Mammary epithelial cell (primary cell): ENCODE results near the gene SERTAD1.

Experiments used
- CTCF ChIP-seq, 2 donors: IDR thresholded peaks in 1 of 2; conservative IDR thresholded peaks in 1 of 2; 2 replicates each; pipeline ENCODE4 v1.5.1; 2011 to 2012; ENCODE audit warnings: inconsistent platforms in 2 of 2, low read length in 2 of 2, mild to moderate bottlenecking in 2 of 2, control low read depth in 1 of 2, low read depth in 1 of 2; ENCODE audit not compliant: insufficient read depth in 1 of 2; ENCODE audit errors: extremely low read depth in 1 of 2
- EZH2 ChIP-seq: IDR thresholded peaks from 2 replicates; pipeline ENCODE4 v1.6.1; 2012; ENCODE audit warnings: low read length, inconsistent platforms, borderline replicate concordance

GRCh38 chr19:40371802-40372122, 54.0 kb downstream of the SERTAD1 start:
- TF ChIP-seq CTCF (conservative IDR thresholded peaks at IDR 0.05 in 1 of 2, IDR thresholded peaks at IDR 0.05 in 1 of 2; ENCODE audit: extremely low read depth in 1 of 2, insufficient read depth in 1 of 2, low read depth in 1 of 2, low read length in 2 of 2) (no peak), EZH2 (no peak)
